Muscle of back (tissue), 13 donors: ENCODE measurements around the gene HK2. TPM values are rescaled to one million over a fixed set of nuclear protein-coding genes. Genes with fewer than 3 reads are reported as not detected.
"Not testable (repeated sequence)": the region's sequence is repeated elsewhere in the genome, so short reads cannot be mapped to it uniquely, and the experiment has no call there.

Experiments
- DNase-seq, 3 donors: peaks; one replicate each; pipeline versions ENCODE4 v3.0.0 to v3.0.0-alpha.2; 2013
- long read RNA-seq, 9 donors: transcript quantifications; one replicate each; lab custom pipeline, GENCODE V29; 2026
- polyA plus RNA-seq, 10 donors: library from polyadenylated mRNA; unstranded; fragments of 120-200 nt; gene quantifications; one replicate each; pipeline ENCODE4 v1.2.1, GENCODE V29; 2013; ENCODE audit not compliant: insufficient read length in 10 of 10

HK2 gene
- polyA plus RNA-seq: 1 to 10 TPM; 5.9 to 9.0 (median 7.9) TPM
- long read RNA-seq, donor 1, full-length matches to known transcripts: 1 of 1 reads
- long read RNA-seq, donor 1, partial matches to known transcripts: 0 of 1 reads
- long read RNA-seq, donor 1, other reads (novel, unspliced or antisense): 0 of 1 reads
- long read RNA-seq, donor 2: 0 reads
- long read RNA-seq, donor 3: 0 reads
- long read RNA-seq, donor 4: 0 reads
- long read RNA-seq, donor 5: 0 reads
- long read RNA-seq, donor 6, full-length matches to known transcripts: 1 of 1 reads
- long read RNA-seq, donor 6, partial matches to known transcripts: 0 of 1 reads
- long read RNA-seq, donor 6, other reads (novel, unspliced or antisense): 0 of 1 reads
- long read RNA-seq, donor 7, full-length matches to known transcripts: 2 of 2 reads
- long read RNA-seq, donor 7, partial matches to known transcripts: 0 of 2 reads
- long read RNA-seq, donor 7, other reads (novel, unspliced or antisense): 0 of 2 reads
- long read RNA-seq, donor 8: 0 reads
- long read RNA-seq, donor 9: 0 reads

DNA sequence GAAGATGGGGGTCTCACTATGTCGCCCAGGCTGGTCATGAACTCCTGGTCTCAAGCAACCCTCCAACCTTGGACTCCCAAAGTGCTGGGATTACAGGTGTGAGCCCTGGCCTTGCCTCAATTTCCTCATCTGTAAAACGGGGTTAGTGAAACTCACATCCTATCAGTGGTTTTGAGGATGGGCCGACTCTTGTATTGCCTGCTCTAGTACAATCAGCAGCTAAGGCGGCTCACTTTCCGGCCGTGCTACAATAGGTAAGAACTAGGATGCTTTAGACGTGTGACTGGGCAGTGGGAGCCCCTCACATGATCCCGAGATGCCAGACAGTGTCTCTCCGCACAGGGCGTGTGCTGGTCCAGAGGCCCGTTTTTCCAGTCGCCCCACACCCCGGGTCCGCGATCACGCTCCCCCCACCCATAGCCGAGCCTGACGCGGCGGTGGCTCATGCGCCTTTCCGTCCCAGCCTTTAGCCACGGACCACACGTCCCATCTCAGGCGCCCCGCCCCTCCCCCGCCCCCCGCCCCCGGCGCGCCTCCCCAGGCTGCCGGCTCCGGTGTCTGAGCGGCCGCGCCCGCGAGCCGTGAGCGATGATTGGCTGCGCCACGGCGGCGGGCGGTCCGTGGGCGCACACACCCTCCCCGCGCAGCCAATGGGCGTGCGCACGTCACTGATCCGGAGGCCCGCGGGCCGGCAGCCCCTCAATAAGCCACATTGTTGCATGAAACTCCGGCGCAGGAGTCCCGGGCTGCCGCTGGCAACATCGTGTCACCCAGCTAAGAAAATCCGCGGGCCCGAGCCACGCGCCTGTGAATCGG is at the start of gene HK2:
Gene HK2 (plus strand): TSS at position 710 of the 816 bp plus-strand sequence. CDS start 454 bp downstream, outside the sequence.
- DNase-seq: peak; percentile 90 to 96 (median 93)

- DNase-seq: no peak
Measured at GRCh38 chr2:74789271-74789670, 44.7 kb upstream of the HK2 start.

DNA sequence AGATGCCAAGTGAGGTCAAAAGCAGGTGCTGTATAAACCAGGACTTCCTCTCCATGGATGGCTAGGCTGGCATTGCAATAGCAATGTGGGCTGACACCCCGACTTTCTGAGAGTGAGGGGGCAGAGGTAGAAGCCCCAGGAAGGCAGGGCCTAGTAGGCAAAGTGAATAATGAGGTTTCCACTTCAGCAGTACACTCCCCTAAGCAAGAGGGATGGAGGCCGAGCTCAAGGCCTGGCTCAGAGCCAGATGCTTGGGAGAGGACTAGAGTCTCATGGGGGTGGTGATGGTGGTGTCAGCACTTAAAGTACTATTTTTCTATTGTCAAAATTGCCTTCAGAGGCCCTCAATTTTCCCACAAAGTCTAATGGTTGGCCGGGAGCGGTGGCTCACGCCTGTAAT is 41.6 kb upstream of the HK2 start:
- DNase-seq: no peak

- not testable (repeated sequence) for DNase-seq
Measured at GRCh38 chr2:74794878-74795277, 39.0 kb upstream of the HK2 start.

DNA sequence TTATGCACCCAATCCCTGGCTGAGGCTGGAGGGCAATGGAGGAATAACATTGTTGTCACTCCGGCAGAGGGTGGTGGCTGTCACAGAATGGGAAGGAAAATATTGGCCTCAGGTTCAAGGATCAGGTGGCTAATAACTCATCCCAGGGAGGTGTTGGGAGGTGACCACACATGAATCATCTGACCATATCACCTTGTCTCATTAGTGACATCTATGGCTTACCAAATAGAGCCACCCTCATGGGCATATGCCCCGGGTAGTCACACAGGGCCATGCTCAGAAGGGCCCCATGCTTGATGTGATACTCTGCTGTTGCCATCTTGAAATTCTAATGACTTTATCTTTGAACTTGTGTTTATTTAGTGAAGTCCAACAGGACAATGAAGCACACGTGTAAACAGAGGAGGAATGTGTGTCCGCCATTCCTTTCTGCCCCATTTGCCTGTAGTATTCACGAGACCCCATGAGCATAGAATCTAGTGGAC is 27.5 kb upstream of the HK2 start:
- no peak for DNase-seq

DNA sequence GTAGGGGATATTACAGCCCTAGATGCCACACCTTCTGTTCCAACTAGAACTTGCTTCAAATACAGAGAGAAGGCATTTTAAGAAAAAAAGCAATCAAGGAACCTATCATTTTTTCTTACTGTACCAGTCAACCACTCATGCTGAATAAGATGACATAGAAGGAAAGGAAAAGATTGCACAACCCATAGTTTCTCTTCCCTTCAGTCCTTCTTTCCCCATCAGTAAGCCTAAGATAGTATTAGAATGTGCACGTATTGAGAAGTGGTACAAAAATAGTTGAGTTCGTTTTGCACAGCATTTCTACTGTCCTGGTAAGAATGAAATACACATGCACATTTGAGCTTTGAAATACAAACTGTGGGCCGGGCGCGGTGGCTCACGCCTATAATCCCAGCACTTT is 27.0 kb upstream of the HK2 start:
- DNase-seq: peak in 1 of 3 donors; percentile 31

DNA sequence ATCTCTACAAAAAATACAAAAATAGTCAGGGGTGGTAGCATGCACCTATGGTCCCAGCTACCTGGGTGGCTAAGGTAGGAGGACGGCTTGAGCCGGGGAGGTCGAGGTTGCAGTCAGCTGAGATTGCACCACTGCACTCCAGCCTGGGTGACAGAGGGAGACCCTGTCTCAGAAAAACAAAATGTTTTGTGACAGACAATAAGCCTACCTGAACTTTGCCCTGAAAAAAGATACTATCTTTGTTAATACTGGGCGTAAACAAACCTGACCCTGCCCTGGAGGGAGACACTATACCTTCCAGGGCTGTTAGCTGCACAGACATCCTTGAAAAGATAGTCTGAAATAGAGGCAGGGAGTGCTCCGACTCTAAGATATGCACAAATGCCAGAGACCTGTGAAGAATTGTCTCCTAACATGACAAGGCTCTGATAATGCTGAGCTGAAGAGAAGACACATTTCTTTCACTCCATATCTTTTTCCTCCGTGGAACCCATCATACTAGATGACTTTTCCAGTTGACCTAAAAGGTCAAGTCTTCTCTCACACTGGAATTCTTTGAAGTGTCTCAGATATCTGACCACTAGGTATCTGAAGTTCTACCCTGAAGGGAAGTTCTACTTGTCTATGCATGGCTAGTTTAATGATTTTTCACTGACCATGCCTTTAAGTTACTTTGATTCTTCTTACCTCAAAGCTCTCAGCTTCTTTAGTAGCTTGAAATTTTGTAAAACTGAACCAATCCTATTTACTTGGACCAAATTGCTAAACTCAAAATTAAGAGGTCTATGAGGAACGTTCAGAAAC is 20.9 kb upstream of the HK2 start:
- DNase-seq: no peak

GRCh38 chr2:74814102-74814501 is 19.8 kb upstream of the HK2 start:
- no peak for DNase-seq

- DNase-seq: no peak
Measured at GRCh38 chr2:74815941-74816340, 18.0 kb upstream of the HK2 start.

GRCh38 chr2:74816540-74817303 is 17.2 kb upstream of the HK2 start:
- DNase-seq: no peak

DNA sequence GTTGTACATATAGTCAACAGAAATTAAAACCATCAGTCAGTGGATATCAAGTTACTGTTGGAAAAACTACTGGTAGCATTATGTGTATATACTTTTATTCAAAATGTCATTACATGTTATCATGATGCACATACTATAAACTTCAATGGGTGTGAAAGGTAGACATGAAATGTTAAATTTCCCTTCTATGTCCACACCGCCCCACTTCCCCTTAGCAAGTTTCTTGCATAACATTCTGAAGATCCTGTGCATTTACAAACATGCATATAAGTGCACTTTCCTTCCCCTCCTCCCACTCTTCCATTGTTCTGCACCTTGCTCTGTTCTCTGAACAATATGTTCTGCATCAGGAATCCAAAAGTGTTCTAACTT is 16.6 kb upstream of the HK2 start:
- DNase-seq: peak in 1 of 3 donors; percentile 16

GRCh38 chr2:74819702-74820101 is 14.2 kb upstream of the HK2 start:
- no peak for DNase-seq

- no peak for DNase-seq
Measured at GRCh38 chr2:74821177-74822126, 12.5 kb upstream of the HK2 start.

DNA sequence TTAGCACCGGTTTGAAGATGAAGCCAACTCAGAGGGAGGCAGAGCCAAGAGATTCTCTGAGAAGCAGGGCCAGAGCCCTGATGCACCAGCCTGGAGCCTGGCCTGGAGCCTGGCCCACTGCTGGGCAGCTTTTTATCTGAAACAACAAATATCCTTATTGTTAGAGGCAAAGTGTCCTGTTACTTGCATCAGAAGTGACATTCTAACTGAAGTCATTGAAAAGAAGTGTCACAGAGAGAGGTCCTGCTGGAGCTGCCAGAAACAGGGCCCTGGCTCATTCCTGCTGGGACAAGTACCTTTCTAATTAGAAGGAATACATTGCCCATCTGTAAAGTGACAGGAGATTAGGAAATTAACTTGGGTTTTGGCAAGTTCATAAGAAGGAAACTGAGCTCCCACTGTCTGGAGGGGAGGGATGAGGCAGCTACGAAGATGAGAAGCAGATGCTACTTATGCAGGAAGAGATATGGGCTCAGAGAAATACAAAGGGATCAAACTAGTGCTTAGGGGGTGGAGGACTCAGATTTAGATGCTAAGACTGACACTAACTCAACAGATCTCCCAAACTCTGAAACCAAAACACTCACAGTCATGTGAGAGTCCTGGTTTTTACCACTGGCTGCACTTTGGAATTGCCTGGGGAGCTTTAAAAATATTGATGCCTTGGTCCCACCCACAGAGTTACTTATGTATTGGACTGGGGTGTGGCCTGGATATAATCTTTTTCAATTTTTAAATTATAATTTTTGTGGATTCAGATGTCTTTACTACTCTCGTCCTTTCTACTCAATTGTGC is 11.0 kb upstream of the HK2 start:
- no peak for DNase-seq

GRCh38 chr2:74824679-74825078 is 9.2 kb upstream of the HK2 start:
- no peak for DNase-seq

DNA sequence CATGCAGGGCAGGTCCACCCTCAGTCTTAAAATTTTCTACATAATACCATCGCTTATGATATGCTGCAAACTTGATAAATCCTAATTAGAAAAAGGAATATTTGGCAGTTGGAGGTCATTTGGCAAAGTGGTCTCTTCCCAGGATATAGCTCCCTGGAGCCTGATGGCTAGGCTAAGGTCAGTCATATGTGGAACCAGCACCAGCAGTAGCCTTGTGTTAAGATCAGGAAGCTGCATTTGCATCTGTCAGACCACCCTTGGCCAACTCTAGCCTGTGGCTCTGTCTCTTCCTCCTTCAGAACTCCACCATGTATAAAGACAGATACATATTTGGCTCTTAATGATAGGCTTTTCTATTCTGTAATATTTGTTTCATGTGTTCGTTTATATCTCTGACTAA is 5.4 kb upstream of the HK2 start:
- no peak for DNase-seq

DNA sequence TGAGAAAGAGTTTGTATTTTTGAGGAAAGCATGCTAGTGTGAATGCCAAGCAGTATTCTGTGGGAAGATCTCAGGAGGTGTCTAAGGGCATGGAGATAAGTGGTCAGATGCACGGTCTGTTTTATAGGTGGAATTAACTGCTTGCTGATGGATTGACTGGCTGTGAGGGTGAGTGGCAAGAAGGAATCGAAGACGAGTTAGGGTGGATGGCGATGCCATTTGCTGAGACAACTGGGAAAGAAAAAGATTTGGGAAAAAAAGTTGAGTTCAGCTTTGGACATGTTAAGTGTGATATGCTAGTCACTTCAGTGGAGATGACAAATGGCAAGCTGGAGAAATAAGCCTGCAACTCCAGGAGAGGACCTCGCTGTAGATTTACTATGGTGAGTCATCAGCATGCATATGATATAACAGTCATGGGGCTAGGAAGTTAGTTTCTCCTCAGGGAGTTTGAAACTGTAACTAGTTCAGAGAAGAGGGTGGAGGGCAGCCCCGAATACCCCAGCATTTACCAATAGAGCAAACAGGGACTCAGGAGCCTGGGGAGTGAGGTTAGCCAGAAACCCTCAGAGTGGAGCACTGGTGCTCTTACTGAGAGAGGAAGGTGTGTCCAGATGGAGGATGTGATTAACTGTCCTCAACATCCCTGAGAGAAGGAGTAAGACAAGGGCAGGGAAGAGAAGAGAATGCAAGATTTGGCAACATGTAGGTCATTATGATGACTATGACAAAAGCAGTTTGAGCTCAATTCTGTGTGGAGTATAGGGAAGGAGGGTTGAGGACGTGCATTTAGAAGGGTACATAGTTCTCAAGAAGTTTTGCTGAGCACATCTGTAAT is 2.0 kb upstream of the HK2 start:
- no peak for DNase-seq

- DNase-seq: not testable (repeated sequence)
Measured at GRCh38 chr2:74834234-74834791, 386 bp downstream of the HK2 start.
